Loucy (cell line): ENCODE data around the gene ZWINT.

Source experiments
- H2AFZ ChIP-seq: fragments of 200-600 bp; sonication (generic); 2 replicates; pipeline ENCODE4 v1.6.0; 2016; ENCODE audit warnings: antibody characterized with exemption, mild to moderate bottlenecking, low read length, moderate library complexity
- H3F3A ChIP-seq: fragments of 200-600 bp; 2 replicates; pipeline ENCODE4 v1.6.0; 2016; ENCODE audit warnings: antibody characterized with exemption, low read depth, mild to moderate bottlenecking
- H3K27me3 ChIP-seq: fragments of 200-600 bp; sonication (generic); 2 replicates; pipeline ENCODE4 v1.6.1; 2014; ENCODE audit warnings: low read length, mild to moderate bottlenecking; ENCODE audit not compliant: insufficient read depth, poor library complexity, severe bottlenecking
- H3K36me3 ChIP-seq: fragments of 200-600 bp; sonication (generic); 2 replicates; pipeline ENCODE4 v1.6.1; 2016; ENCODE audit warnings: low read length; ENCODE audit not compliant: insufficient read depth
- H3K4me1 ChIP-seq: fragments of 200-600 bp; sonication (generic); 2 replicates; pipeline ENCODE4 v1.5.1; 2014; ENCODE audit warnings: low read length, mild to moderate bottlenecking; ENCODE audit not compliant: insufficient read depth, poor library complexity, severe bottlenecking
- H3K4me2 ChIP-seq: fragments of 200-600 bp; sonication (generic); 2 replicates; pipeline ENCODE4 v1.6.0; 2014; ENCODE audit warnings: antibody characterized with exemption, low read length, low read depth, mild to moderate bottlenecking; ENCODE audit not compliant: poor library complexity, severe bottlenecking
- H3K4me3 ChIP-seq: fragments of 200-600 bp; sonication (generic); 2 replicates; pipeline ENCODE4 v1.5.1; 2014; ENCODE audit warnings: low read length, mild to moderate bottlenecking, mixed read lengths; ENCODE audit not compliant: poor library complexity, severe bottlenecking
- H3K79me2 ChIP-seq: fragments of 200-600 bp; sonication (generic); 2 replicates; pipeline ENCODE4 v1.6.1; 2014; ENCODE audit warnings: low read length; ENCODE audit not compliant: insufficient read depth
- H3K9ac ChIP-seq: fragments of 200-600 bp; sonication (generic); 2 replicates; pipeline ENCODE4 v1.6.0; 2014; ENCODE audit warnings: mild to moderate bottlenecking, low read depth, low read length, moderate library complexity; ENCODE audit not compliant: poor library complexity, severe bottlenecking
- H3K9me2 ChIP-seq: fragments of 200-600 bp; sonication (generic); replicated peaks from 2 replicates; pipeline ENCODE4 v1.6.1; 2016; ENCODE audit warnings: low read depth, low read length, mixed read lengths
- H3K9me3 ChIP-seq: fragments of 200-600 bp; sonication (generic); 2 replicates; pipeline ENCODE4 v1.6.1; 2014; ENCODE audit warnings: mild to moderate bottlenecking, antibody characterized with exemption, low read length, low read depth; ENCODE audit not compliant: insufficient read depth
- H4K20me1 ChIP-seq: fragments of 200-600 bp; sonication (generic); 2 replicates; pipeline ENCODE4 v1.6.0; 2014; ENCODE audit warnings: antibody characterized with exemption, low read length, mild to moderate bottlenecking; ENCODE audit not compliant: insufficient read depth, poor library complexity, severe bottlenecking
- EZH2phosphoT487 ChIP-seq: fragments of 200-600 bp; IDR thresholded peaks from 2 replicates; pipeline ENCODE4 v1.6.1; 2018; ENCODE audit warnings: antibody characterized with exemption, mild to moderate bottlenecking, moderate library complexity, borderline replicate concordance
- TF ChIP-seq, protein P1 (sequence below): fragments of 200-600 bp; sonication (generic); conservative IDR thresholded peaks from 2 replicates; pipeline ENCODE4 v1.5.1; 2014; ENCODE audit warnings: mild to moderate bottlenecking, antibody characterized with exemption, low read length

ZWINT gene

DNA sequence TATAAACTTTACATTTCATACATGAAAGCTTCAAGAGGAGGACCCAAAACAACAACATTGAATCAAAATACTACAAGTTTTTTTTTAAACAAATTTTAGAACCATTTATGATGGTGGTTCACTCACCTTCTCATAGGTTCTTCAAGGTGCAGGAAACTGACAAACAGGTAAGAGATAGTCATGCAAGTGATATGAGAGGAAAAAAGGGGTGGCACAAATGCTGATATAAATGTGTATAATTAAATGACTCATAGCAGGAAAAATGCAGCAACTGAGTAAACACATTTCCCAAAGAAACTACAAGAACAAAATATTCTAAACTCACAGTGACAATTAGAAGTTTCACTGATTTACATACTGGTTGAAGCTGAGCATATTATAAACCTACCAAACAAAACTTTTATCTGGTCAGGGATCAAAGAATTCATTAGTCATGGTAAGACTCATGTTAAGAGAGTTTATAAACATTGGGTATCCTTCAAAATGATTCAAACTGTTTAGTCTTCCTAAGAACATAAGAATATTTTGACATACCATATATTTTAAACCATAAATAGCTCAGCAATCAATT lies 14.1 kb downstream of the ZWINT start:
- Histone ChIP-seq H4K20me1 (no peaks in the 10 kb centered on the region), H3K4me2 (no peak overlapping the region), H3K4me1 (no peaks in the 10 kb centered on the region), H3K27me3 (no peaks in the 10 kb centered on the region), H3K79me2 (no peaks in the 10 kb centered on the region), H3F3A (no peaks in the 10 kb centered on the region), H3K9me3 (no peaks in the 10 kb centered on the region), H3K9ac (no peak overlapping the region), H3K9me2 (no peaks in the 10 kb centered on the region), H2AFZ (no peak overlapping the region), H3K4me3 (no peak overlapping the region), H3K36me3 (no peaks in the 10 kb centered on the region)
- TF ChIP-seq, protein P1, sequence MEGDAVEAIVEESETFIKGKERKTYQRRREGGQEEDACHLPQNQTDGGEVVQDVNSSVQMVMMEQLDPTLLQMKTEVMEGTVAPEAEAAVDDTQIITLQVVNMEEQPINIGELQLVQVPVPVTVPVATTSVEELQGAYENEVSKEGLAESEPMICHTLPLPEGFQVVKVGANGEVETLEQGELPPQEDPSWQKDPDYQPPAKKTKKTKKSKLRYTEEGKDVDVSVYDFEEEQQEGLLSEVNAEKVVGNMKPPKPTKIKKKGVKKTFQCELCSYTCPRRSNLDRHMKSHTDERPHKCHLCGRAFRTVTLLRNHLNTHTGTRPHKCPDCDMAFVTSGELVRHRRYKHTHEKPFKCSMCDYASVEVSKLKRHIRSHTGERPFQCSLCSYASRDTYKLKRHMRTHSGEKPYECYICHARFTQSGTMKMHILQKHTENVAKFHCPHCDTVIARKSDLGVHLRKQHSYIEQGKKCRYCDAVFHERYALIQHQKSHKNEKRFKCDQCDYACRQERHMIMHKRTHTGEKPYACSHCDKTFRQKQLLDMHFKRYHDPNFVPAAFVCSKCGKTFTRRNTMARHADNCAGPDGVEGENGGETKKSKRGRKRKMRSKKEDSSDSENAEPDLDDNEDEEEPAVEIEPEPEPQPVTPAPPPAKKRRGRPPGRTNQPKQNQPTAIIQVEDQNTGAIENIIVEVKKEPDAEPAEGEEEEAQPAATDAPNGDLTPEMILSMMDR: no peak
- no peak for TF ChIP-seq EZH2phosphoT487

DNA sequence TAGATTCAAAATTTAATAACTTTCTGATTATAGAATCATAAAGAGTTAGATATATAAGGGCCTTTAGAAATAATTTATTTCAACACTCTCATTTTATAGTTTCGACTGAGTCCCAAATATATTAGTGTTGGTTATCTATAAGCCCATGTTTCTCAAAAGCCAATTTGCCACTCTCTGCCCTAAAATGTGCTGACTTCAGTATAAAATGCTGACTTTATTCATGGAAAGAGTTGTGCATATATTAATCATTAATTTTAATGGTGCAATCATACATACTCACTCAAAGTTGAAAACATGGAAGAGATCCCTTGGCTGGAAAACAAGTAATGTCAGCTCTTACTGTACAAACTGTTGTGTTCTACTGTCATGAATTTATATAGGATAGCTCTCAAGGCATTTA lies 19.4 kb downstream of the ZWINT start:
- Histone ChIP-seq H3K4me3 (no peak overlapping the region), H3K4me2 (no peak overlapping the region), H3K9me2 (no peaks in the 10 kb centered on the region), H3K9ac (no peak overlapping the region), H4K20me1 (no peaks in the 10 kb centered on the region), H3F3A (no peaks in the 10 kb centered on the region), H3K9me3 (no peaks in the 10 kb centered on the region), H3K36me3 (no peaks in the 10 kb centered on the region), H3K79me2 (no peaks in the 10 kb centered on the region), H3K27me3 (no peaks in the 10 kb centered on the region), H2AFZ (no peak overlapping the region), H3K4me1 (no peaks in the 10 kb centered on the region)
- TF ChIP-seq, protein P1: no peak
- no peak for TF ChIP-seq EZH2phosphoT487

DNA sequence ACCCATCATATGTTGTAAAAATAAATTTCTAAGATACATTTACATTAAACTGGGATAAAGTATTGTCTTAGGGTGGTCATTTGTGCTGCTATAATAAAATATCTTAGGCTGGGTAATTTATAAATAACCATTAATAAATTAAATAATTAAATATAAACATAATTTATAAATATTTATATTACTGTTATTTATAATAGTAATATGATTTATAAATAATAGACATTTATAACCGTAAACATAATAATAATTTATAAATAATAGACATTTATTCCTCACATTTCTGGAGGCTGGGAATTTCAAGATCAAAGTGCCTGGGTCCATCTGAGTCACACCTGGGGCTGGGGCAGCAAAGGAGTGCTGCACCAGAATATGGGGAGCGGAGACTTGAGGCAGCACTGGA lies 31.1 kb downstream of the ZWINT start:
- Histone ChIP-seq H3K36me3 (no peaks in the 10 kb centered on the region), H3K4me2 (no peak overlapping the region), H2AFZ (no peak overlapping the region), H3K9me3 (no peaks in the 10 kb centered on the region), H3K9ac (no peak overlapping the region), H3K27me3 (no peaks in the 10 kb centered on the region), H3F3A (no peaks in the 10 kb centered on the region), H3K4me3 (no peak overlapping the region), H3K79me2 (no peaks in the 10 kb centered on the region), H3K4me1 (no peaks in the 10 kb centered on the region), H3K9me2 (no peaks in the 10 kb centered on the region), H4K20me1 (no peaks in the 10 kb centered on the region)
- TF ChIP-seq EZH2phosphoT487: no peak
- TF ChIP-seq, protein P1: no peak
